ENCODE measurements around the gene DERL3.
A peak's percentile ranks its signal among the peaks of the same experiment; 100 is the strongest.

DERL3 gene

DNA sequence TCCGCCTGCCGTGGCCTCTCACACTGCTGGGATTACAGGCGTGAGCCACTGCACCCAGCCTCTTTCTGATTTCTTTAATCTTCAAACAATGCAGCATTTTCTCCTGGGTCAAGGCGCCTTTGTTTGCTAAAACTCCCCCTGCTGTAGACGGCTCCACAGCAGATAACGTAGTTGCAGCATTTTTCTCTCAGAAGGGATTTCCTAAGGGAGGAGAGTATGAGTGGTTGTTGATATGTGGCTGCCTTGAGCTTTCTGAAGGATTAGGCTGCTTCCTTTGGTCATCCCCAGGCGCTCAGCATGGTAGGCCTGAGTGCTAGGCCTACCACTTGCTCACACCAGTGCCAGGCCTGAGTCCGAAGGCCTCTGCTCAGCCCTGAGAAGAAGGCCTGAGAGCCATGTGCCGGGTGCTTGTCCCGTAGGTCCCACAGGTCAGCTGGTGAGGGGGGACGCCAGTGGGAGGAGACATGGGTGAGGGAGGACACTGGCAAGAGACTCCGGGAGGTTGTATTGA is 34.0 kb downstream of the DERL3 start:
- DNase-seq (ENCODE audit: low read depth in 2 of 3, low spot score in 2 of 3) = no peak

DNA sequence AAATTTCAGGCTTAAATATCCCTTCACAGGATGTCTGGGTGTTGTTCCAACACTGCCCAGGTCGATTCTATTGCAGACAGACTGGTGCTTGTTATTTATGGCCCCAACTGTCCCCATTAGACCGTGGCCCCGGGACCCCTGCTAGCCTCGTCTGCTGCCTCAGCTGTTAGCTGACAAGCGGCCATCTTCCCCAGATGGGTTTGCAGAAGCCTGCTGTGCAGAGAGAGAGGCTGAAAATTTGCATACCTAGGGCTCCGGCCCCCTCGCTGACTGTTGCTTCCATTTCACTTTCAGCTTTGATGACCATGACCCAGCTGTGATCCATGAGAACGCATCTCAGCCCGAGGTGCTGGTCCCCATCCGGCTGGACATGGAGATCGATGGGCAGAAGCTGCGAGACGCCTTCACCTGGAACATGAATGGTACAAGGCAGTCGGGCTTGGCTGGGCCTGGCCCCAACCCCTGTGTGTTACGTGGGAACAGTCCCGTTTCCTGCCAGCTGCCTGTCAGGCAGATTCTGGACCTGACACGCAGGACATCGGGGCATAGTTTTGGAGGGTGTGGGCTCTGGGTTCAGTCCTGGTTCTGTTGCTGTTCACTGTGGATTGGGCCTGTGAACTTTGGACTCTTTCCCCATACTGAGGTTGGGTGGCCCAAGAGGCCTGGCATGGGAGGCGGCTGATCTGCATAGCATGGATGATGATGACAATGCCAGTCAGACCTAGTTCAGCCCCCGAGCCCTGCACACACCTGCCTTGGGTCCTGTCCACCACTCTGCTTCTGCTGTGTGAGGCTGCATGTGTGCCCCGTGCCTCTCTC is 35.6 kb downstream of the DERL3 start:
- DNase-seq (ENCODE audit: low read depth in 2 of 3, low spot score in 2 of 3) = no peak

DNA sequence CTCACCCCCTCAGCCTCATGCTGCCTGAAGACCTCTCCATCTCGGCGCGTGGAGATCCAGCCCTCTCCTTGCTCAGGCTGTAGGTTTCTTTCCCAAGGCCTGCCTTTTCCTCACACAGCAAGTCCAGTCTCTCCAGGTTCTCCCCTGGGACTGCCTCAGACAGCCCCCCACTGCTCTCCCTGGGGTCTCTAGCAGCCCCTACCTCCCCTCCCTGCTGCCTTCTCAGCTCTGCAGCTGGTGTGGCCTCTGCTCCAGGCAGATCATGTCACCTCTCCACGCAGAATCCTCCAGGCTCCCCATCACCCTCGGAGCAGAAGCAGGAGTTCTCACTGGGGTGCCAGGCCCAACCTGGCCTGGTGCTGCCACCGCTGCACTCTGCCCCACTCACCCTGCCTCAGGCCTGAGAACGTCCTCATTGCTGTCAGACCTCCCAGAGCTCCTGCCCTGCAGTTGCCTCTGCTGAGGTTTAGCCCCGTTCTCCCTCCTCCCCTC is 36.9 kb downstream of the DERL3 start:
- no peak for DNase-seq (ENCODE audit: low read depth in 2 of 3, low spot score in 2 of 3)

DNA sequence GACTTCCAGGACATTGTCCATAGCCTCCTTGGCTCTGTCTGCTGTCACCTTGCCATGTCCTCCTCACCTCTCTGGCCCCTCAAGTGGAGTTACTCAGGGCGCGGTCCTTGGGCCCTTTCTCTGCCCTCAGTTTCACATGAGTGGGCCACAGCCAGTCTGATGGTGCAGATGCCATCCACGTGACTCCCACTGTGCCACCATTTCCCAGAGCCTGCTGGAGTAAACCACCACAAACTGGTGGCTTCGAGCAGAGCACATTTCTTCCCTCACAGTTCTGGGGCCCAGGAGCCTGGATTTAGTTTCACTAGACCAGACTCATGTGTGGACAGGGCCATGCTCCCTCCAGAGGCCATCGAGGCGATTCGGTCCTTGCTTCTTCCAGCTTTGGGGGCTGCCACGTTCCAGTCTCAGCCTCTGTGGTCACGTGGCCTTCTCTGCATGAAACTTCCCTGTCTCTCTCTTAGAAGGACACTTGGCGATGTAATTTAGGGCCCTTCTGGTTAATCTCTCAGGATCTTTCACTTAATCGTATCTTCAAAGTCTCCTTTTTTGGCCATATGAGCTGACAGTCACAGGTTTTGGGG is 37.5 kb downstream of the DERL3 start:
- no peak for DNase-seq (ENCODE audit: low read depth in 2 of 3, low spot score in 2 of 3)

DNA sequence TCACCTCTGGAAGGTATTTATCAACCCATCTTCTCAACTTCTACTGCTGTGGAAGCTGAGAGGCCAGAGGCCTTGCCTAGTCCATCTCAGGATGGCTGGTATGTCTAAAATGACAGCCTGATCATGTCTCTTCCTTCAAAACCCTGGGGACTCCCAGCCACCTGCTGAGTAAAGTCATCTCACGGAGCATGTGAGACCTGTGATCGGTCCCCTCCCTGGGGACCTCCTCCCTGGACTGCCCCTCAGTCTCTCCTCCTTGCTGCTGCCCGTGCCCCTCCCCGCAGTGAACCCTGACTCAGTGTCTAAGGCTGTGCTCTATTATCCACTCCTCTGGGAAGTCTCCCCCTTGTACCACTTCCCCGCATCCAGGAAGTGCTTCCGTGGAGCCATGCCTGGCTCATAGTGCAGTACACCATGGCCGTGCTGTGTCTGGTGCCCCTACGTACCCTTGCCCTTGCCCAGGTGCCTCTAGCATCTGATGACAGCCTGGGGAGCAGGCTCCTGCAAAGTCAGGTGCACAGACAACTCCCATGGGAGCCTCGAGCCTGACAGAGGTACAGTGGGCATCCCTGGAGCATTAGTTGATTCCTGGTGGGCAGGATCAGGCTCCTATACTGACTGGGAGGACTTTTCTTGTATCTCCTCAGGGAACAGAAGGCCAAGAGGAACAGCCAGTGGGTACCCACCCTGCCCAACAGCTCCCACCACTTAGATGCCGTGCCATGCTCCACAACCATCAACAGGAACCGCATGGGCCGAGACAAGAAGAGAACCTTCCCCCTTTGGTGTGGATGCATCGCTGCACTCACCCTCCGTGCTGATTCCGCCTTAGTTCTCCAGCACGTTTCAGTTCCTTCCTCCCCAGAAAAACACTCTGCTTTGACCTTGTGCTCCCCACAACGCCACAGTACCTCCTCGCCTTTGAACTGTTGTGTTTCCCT is 38.2 kb downstream of the DERL3 start:
- DNase-seq (ENCODE audit: low read depth in 2 of 3, low spot score in 2 of 3) = no peak

DNA sequence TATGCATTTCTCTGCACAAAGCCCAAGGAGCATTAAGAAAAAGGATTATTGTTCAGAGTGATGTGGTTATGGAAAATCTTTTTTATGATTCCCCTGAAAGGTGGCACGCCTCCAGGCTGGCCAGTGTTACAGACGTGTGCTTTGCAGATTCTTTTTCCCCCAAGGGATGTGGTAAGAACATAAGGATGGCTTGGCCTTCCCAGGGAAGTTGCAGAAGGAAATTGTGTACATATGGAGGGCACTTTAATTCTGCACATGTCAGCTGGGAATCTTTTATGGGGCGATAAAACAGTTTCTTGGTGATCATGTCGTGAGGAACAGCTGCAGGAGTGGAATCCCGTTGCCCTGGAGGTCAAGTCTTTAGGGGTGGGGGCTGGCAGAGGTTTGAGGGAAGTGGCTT is 42.3 kb downstream of the DERL3 start:
- DNase-seq (ENCODE audit: low read depth in 2 of 3, low spot score in 2 of 3) = no peak

DNA sequence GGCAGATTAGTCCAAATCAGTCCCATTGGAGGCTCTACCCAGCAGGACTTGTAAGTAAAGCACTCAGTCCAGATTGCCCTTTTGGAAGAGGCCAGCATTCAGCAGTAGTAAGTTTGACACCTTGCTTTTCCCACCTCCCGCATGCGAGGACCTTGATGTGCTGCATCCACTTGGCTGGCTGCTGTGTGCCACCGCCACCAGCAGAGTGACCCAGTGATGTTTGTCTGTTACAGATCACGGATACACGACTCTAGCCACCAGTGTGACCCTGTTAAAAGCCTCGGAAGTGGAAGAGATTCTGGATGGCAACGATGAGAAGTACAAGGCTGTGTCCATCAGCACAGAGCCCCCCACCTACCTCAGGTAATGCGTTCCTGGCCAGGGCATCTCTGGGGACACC is 45.5 kb downstream of the DERL3 start:
- no peak for DNase-seq (ENCODE audit: low read depth in 2 of 3, low spot score in 2 of 3)

DNA sequence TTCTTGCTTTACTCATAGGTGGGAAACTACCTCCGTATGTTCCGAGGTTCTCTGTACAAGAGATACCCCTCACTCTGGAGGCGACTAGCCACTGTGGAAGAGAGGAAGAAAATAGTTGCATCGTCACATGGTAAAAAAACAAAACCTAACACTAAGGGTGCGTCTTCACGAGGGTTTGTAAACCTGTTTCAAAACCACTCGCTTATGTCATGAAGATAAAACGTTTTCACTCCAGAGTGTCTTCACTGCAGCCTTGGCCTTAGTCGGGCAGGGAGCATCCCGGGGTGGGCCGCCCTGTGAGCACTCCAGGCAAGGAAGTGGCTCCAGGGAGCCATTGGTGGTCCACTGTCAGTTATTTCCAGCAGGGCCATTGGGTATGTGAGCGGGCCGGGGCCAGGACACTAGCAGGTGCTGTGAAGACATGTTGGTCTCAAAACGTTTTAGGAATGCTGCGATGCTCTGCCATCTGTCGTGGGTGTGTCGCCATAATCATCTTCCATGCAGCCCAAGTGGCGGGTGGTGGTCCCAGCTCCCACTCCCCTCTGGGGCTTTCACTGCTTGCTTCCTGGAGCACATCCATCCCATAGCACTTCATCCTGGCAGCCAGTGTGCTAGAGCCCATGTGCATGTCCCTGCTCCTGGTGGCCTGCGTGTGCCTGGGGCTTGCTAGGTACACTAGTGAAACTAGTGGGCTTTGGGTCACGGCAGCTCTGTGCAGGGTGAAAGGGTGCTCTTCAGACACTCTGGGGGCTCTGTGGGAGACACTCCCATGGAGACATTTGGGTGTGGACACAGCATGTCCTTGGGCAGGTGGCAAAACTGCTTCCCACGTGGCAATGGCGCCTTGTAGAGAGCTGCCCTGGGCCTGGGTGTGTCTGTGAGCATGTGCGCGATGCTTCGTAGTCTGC is 46.8 kb downstream of the DERL3 start:
- DNase-seq (ENCODE audit: low read depth in 2 of 3, low spot score in 2 of 3) = no peak

DNA sequence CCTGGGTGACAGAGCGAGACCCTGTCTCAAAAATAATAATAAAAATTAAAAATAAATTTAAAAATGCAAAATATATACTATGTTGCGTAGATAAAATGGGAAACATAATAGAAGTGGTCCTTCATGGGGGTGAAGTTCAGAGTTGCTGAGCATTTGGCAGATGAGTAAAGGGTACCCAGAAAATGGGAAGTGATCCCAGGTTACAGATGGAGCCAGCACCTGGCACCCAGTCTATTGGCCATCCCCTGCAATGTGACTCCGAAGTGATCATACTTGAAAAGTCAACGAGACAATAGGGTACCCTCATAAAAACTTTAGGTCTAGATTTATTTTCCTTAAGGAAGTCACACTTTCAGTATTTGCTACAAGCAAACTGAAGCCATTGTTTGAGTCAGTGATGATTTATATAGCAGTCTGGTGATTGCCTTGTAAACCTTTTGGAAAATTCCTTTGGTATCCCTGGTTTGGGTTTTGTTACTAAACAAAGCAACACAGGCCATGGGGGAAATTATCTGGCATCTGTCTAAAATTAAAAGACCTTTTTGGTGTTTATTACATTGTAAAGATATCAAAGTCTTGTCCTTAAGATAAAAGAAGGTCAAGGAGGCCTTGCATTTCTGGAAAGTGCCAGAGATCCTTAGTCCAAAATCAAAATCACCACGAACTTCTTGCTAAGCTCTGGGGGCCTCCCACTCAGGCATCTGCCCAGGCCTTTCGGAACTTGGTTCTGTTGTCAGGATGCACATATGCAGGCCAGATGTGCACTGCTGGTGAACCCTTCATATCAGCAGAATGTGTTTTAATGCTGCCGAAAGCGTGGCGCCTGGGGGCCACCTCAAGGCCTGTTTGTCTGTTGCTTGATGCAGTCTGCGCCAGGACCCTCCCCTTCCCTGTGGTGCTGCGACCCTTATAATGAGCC is 47.7 kb downstream of the DERL3 start:
- DNase-seq (ENCODE audit: low read depth in 2 of 3, low spot score in 2 of 3) = no peak

DNA sequence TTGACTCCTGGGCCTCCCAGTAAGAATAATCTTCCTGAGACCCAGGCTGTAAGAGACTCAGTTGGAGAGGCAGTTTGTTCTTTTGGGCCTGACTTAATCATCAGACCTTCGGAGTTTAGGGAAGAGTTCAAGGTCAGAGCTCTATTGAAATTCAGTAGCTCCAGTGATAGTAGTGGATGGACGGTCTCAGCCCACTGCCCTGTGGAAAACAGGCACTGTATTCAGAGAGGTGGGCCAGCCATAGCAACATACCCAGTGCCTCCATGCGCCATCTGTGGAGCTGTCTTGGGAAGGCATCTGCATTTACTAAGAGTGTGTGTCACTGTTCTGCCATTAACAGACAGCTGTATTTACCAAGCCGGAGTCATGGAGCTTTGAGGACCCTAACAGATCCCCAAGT is 49.2 kb downstream of the DERL3 start:
- DNase-seq (ENCODE audit: low read depth in 2 of 3, low spot score in 2 of 3) = no peak

DNA sequence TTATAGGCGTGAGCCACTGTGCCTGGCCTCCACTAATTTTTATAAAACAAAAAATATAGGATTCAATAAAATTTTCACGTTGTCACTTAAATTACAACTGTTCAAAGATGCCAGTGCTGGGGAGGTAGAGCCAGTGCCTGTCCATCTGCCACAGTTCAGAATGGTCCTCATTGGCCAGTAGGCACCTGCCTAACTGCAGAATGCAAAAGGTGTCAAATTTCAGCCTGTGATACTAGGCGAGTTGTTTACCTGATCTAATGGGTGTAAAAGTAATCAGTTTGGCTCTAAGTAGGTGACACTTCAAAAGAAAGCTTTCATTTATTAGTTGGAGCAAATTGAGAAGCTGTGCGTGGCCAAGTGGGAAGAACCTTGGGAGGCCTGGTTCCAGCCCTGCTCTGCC is 49.7 kb downstream of the DERL3 start:
- DNase-seq (ENCODE audit: low read depth in 2 of 3, low spot score in 2 of 3) = no peak

DNA sequence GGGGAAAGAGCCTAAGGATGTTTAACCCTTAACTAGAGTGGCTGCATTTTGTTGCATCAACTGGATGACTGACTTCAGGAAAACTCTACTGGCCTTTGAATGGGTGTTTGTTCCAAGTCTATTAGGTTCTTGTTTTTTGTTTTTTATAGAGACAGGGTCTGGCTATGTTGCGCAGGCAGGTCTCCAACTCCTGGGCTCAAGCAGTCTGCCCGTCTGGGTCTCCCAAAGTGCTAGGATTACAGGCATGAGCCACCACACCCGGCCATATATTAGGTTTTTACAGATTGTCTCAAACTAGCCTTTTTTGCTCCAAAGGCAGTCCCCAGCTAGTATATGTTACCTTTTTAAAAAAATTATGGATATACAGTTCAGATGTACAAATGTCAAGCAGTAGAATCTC is 50.9 kb downstream of the DERL3 start:
- DNase-seq (ENCODE audit: low read depth in 2 of 3, low spot score in 2 of 3) = no peak

DNA sequence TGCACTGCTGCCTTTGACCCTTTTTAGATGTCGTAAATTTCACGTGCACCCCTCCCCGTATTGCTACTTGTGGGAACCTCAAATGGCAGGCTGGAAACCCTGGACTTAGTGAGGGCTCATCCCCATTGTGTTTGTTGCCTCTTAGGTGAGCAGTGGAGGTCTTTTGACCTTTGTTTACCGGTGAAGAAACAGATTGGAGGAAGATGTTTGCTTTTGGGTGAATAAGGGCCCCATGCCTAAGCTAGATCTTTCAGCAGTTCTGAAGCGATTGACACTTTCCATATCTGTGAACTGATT is 51.3 kb downstream of the DERL3 start:
- DNase-seq (ENCODE audit: low read depth in 2 of 3, low spot score in 2 of 3) = no peak

DNA sequence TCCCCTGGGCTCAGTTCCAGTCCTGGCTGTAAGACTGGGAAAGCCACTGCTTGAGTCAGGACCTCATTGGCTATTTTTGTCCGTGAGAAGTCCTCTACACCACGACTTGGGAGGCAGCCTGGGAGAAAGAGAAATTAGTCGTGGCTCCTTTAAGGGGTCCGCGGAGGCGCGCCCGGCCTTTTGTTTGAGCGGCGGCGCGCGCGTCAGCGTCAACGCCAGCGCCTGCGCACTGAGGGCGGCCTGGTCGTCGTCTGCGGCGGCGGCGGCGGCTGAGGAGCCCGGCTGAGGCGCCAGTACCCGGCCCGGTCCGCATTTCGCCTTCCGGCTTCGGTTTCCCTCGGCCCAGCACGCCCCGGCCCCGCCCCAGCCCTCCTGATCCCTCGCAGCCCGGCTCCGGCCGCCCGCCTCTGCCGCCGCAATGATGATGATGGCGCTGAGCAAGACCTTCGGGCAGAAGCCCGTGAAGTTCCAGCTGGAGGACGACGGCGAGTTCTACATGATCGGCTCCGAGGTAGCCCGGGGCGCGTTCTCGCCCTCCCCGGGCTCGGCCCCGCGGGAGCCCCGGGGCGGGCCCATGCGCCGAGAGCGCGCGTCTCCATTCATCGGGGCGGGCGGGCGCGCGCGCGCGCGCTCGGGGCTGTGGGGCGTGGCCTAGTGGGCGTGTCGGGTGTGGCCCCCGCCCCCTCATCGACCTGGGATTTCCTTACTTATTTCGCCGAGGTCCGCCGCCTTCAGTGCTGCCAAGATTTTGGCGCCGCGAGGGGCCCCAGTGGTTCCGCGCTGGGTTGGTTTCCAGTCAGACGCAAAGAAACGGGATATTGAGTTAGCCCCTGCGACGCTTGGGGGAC is 51.8 kb downstream of the DERL3 start, which contains the start of gene SMARCB1:
TSS of gene SMARCB1 (plus strand) at position 215 of the 848 bp plus-strand sequence. CDS start at position 419, 204 bp downstream.
- peak; percentile 80 to 91 (median 91) for DNase-seq (ENCODE audit: low read depth in 2 of 3, low spot score in 2 of 3)

DNA sequence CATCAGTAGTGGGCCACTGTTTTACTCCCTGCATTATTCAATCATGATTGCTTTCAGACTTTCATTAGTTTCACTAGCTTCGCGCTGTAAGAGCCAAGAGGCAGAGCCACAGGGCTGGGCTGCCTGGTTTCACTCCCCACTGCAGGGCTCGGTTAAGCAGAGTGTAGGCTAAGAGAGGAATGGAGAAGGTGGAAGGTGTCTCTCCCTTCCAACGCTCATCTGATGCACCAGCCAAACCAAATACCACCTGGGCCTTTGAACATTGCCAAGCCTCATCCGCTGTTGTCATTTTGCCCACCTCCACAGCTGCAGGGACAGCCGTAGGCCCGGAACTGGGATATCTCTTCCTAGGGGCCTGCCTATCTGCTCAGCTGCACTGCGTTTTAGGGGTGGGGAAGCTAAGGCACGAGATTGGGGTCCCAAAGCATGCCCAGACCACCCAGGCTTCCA is 52.5 kb downstream of the DERL3 start:
- no peak for DNase-seq (ENCODE audit: low read depth in 2 of 3, low spot score in 2 of 3)

Measured in activated CD8-positive, alpha-beta memory T cell treated with anti-CD3 and anti-CD28 coated beads for 48 hours (primary cell).